ENCODE measurements around the gene ARHGAP10. TPM values are rescaled to one million over a fixed set of nuclear protein-coding genes. Genes with fewer than 3 reads are reported as not detected.

ARHGAP10 gene
- total and polyA plus RNA-seq, 12 donors = 33.9 to 71.1 (median 60.7) TPM

DNA sequence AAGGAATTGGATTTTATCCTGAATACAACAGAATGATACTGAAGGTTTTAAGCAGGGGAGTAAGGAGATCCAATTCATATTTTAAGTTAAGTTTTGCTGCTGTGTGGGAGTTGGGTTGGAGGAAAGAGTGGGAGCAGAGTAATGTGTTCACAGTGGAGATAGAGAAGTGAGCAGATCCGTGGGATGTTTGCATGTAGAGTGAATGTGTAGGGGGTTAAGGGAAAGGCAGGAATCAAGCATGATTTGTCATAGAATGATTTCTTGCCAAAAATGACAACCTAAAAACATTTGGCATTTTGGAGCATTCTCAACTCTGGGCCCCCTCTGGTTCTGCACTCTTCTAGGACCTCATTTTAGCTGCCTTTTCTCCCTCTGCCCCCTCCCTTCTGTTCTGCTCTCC lies 76.6 kb downstream of the ARHGAP10 start:
- H3K36me3 ChIP-seq = no peaks in the 10 kb centered on the region
- ATAC-seq (peak in 1 of 8 donors; percentile 11), DNase-seq (no peak)
- 26 to 35% methylated on average over 1 of the region's 1 CpG for WGBS, 2 donors
- intact Hi-C loops (cut with DNase I) = no loop called here
- no peaks in the 10 kb centered on the region for H3K9me3 ChIP-seq
- H3K27ac ChIP-seq = peak overlapping the region in 5 of 10 donors; percentile 13 to 46 (median 16)
- H3K27me3 ChIP-seq = no peaks in the 10 kb centered on the region
- TF ChIP-seq, protein P1, sequence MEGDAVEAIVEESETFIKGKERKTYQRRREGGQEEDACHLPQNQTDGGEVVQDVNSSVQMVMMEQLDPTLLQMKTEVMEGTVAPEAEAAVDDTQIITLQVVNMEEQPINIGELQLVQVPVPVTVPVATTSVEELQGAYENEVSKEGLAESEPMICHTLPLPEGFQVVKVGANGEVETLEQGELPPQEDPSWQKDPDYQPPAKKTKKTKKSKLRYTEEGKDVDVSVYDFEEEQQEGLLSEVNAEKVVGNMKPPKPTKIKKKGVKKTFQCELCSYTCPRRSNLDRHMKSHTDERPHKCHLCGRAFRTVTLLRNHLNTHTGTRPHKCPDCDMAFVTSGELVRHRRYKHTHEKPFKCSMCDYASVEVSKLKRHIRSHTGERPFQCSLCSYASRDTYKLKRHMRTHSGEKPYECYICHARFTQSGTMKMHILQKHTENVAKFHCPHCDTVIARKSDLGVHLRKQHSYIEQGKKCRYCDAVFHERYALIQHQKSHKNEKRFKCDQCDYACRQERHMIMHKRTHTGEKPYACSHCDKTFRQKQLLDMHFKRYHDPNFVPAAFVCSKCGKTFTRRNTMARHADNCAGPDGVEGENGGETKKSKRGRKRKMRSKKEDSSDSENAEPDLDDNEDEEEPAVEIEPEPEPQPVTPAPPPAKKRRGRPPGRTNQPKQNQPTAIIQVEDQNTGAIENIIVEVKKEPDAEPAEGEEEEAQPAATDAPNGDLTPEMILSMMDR (IDR thresholded peaks at IDR 0.05) = no peak
- H3K4me1 ChIP-seq = peaks cover 6 to 83% (median 52%) of the 10 kb centered on the region in 9 donors
- no peak overlapping the region for H3K4me3 ChIP-seq

GRCh38 chr4:147809211-147809610 lies 77.3 kb downstream of the ARHGAP10 start:
- H3K27ac ChIP-seq = peak overlapping the region in 2 of 10 donors; percentile 16 to 46
- ATAC-seq = no peak
- no peaks in the 10 kb centered on the region for H3K36me3 ChIP-seq
- no peaks in the 10 kb centered on the region for H3K9me3 ChIP-seq
- intact Hi-C loops (cut with DNase I) = no loop called here
- TF ChIP-seq, protein P1 (IDR thresholded peaks at IDR 0.05) = no peak
- no peaks in the 10 kb centered on the region for H3K27me3 ChIP-seq
- DNase-seq = no peak
- 46 to 49% methylated on average over 3 of the region's 3 CpGs for WGBS, 2 donors
- no peak overlapping the region for H3K4me3 ChIP-seq
- peaks cover 12 to 91% (median 59%) of the 10 kb centered on the region in 9 donors for H3K4me1 ChIP-seq

GRCh38 chr4:147811878-147812277 lies 80.0 kb downstream of the ARHGAP10 start:
- DNase-seq (no peak), ATAC-seq (no peak)
- H3K4me3 ChIP-seq = no peak overlapping the region
- intact Hi-C loops (cut with DNase I) = no loop called here
- 74 to 83% methylated on average over 6 of the region's 6 CpGs for WGBS, 2 donors
- TF ChIP-seq, protein P1 (IDR thresholded peaks at IDR 0.05) = no peak
- peaks cover 26 to 100% (median 81%) of the 10 kb centered on the region in 9 donors for H3K4me1 ChIP-seq
- H3K27ac ChIP-seq = peak overlapping the region in 8 of 10 donors; percentile 7 to 91 (median 79)
- no peaks in the 10 kb centered on the region for H3K9me3 ChIP-seq
- H3K36me3 ChIP-seq = no peaks in the 10 kb centered on the region
- no peaks in the 10 kb centered on the region for H3K27me3 ChIP-seq

DNA sequence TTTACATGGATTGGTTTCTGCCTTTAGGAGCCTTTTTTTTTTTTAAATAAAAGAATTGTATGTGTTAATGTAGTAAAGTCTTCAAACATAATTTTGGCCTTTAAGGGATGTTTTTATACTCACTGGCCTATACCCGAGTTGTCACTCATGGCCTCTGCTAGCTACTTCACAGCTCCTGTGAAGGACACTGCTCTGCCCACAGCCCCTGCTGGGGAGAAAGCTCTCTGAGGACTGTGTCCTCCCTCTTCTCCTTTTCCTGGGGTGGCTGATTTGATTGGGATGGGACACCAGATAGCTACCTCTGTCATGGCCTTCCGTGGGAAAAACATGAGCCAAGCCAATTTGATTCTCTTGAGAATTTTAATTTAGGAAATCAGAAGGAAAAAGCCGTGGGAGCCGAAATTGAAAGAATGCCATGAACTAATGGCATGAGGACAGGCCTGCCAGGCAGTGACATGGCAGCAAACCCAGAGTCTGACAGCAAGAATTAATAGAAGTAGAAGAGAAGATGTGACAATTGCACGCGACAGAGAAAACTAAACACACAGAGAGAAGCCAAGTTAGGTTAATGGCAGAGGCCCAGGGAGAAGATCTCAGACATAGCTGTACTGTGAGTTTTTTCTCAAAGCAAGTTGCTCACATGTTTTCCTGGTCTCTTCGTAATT lies 81.4 kb downstream of the ARHGAP10 start:
- intact Hi-C loops (cut with DNase I) = no loop called here
- TF ChIP-seq, protein P1 (IDR thresholded peaks at IDR 0.05) = peak in 1 of 9 donors; percentile 19
- Histone ChIP-seq H3K4me1 (peaks cover 26 to 100% (median 89%) of the 10 kb centered on the region in 9 donors), H3K9me3 (no peaks in the 10 kb centered on the region), H3K4me3 (no peak overlapping the region), H3K27ac (peak overlapping the region; percentile 7 to 91 (median 72)), H3K36me3 (no peaks in the 10 kb centered on the region), H3K27me3 (no peaks in the 10 kb centered on the region)
- ATAC-seq (peak in 7 of 8 donors; percentile 24 to 57 (median 42)), DNase-seq (no peak)
- 18 to 33% methylated on average over 7 of the region's 7 CpGs for WGBS, 2 donors
